SK-N-SH treated with all-trans-retinoic acid at 6 μM for 48 hours (cell line): Measurements from ENCODE around the gene ZNF385B.

Source experiments
- ESRRG ChIP-seq: fragments of 250-450 bp; sonication (Bioruptor Pico); IDR thresholded peaks from 2 replicates; pipeline ENCODE4 v1.6.1; 2021; ENCODE audit warnings: mild to moderate bottlenecking
- PATZ1 ChIP-seq: fragments of 250-450 bp; sonication (Bioruptor Pico); IDR thresholded peaks from 2 replicates; pipeline ENCODE4 v1.8.0; 2020; ENCODE audit warnings: mild to moderate bottlenecking, moderate library complexity, borderline replicate concordance
- PPARA ChIP-seq: fragments of 250-450 bp; sonication (Bioruptor Pico); IDR thresholded peaks from 2 replicates; pipeline ENCODE4 v1.5.0; 2020; ENCODE audit warnings: mild to moderate bottlenecking, borderline replicate concordance
- ZNF8 ChIP-seq: fragments of 450-650 bp; formaldehyde crosslinking; IDR thresholded peaks from 2 replicates; pipeline ENCODE4 v1.5.0; 2020; ENCODE audit warnings: mild to moderate bottlenecking, moderate library complexity

DNA sequence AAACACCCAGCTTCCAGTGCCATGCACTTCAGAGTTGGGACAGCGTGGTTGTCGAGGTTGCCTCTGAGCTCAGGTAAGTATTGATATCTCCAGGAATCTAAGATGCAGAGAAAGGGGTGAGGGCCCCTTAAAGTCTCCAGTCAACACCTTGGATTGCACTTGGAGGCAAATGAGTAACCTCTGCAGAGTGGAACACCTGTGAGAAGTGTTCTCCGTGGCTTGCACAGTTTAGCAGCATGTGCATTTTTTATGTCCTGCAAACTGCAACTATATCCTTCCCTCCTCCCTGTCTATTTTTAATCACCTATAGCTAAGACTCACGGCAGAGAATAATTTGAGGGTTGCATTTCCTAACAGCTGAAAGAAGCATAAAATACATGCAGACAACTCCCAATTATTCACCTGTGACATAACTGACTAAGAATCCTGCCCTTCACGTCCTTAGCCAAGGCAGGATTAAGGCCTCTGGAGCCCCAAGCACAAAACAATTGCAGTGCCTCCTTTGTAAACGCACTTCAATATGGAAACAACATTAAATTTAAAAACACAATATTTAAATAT, 1.6 kb upstream of the ZNF385B start:
- TF ChIP-seq PATZ1 (CRISPR knock-in tag) (no peak), ESRRG (CRISPR knock-in tag) (no peak), ZNF8 (no peak), PPARA (CRISPR knock-in tag) (no peak)
